ENCODE measurements around the gene WDR33.

- no peak for TF ChIP-seq CTCF (IDR thresholded peaks at IDR 0.05; ENCODE audit: borderline replicate concordance, extremely low read depth, low read length, poor library complexity, severe bottlenecking)
- no peak for TF ChIP-seq EZH2 (IDR thresholded peaks at IDR 0.05; ENCODE audit: borderline replicate concordance, low read depth, low read length, severe bottlenecking)
Measured at GRCh38 chr2:127820080-127820668, 9.2 kb upstream of the WDR33 start.

Measured in DND-41 (cell line).